Kidney epithelial cell (primary cell): ENCODE measurements around the gene PDGFRB. TPM values are rescaled to one million over a fixed set of nuclear protein-coding genes. Genes with fewer than 3 reads are reported as not detected.
A peak's percentile ranks its signal among the peaks of the same experiment; 100 is the strongest.

Source experiments
- DNase-seq: peaks from one replicate; pipeline ENCODE4 v3.0.0-alpha.2; 2010; ENCODE audit warnings: low read depth
- H3K27me3 ChIP-seq: 2 replicates; pipeline ENCODE4 v1.6.0; 2011; ENCODE audit warnings: low read length; ENCODE audit not compliant: control insufficient read depth, insufficient read depth
- H3K36me3 ChIP-seq: 2 replicates; pipeline ENCODE4 v1.5.1; 2011; ENCODE audit warnings: low read length; ENCODE audit not compliant: control insufficient read depth, insufficient read depth
- H3K4me3 ChIP-seq: 2 replicates; pipeline ENCODE4 v1.5.1; 2011; ENCODE audit warnings: low read depth, mild to moderate bottlenecking, control low read depth, low read length
- CTCF ChIP-seq: IDR thresholded peaks from 2 replicates; pipeline ENCODE4 v1.5.1; 2011; ENCODE audit warnings: mild to moderate bottlenecking, moderate library complexity, low read length, control low read depth, inconsistent platforms; ENCODE audit not compliant: insufficient read depth, poor library complexity, severe bottlenecking
- total RNA-seq: library from RNA; depleted of rRNA; stranded (reverse); fragments of >200 nt; gene quantifications from 2 replicates; pipeline ENCODE4 v1.2.3, GENCODE V29; 2015

Gene PDGFRB
- total RNA-seq, 1 donor from 2014 or later, result 18.3 TPM

DNA sequence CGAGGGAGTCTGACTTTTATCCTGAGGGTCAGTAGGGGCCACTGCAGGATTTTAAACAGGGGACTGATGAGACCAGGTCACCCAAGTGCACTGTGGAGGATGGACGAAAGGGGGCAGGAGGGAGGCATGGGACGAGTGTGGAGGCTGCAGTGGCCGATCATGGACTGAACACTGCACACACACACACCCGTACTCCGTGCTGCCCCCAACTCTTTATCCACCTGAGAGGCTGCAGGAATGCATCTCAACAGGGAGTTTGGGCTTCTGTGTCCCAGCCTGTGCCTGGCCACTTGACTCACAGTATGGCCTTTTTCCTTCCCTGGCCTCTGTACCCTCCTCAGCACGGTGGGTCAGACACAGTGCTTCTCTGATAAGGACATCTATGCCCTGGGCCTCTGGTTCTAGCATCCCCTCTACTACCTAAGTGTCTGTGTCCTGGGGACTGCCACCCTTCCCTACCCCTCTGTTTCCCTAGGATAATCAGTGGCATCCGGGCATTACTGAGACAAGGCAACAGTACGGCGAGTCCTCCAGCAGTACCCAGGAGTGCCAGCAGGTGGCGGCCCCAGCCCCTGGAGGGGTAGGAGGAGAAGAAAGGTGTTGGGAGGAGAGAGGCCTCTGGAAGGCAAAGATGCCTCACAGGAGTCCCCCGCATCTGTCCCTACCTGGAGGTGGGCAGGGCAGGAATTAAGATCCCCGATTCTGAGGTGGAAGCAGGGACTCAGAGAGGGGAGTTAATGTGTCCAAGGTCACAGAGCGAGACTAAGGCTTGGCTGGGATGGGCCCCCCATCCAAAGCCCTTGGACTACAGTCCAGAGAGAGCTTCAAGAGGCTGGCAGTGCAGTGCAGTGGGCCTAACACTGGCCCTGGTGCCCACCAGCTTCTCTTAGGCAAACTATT is 5.8 kb upstream of the PDGFRB start:
- TF ChIP-seq CTCF, result peak; percentile 98
- H3K27me3 ChIP-seq, result peaks cover 6% of the 10 kb centered on the region
- H3K36me3 ChIP-seq, result no peaks in the 10 kb centered on the region
- no peak overlapping the region for H3K4me3 ChIP-seq
- DNase-seq, result no peak

GRCh38 chr5:150160448-150161081 is 4.9 kb upstream of the PDGFRB start:
- Histone ChIP-seq H3K27me3 (no peaks in the 10 kb centered on the region), H3K4me3 (no peak overlapping the region), H3K36me3 (no peaks in the 10 kb centered on the region)
- no peak for DNase-seq
- TF ChIP-seq CTCF, result no peak

GRCh38 chr5:150159741-150160179 is 4.1 kb upstream of the PDGFRB start:
- no peak for DNase-seq

DNA sequence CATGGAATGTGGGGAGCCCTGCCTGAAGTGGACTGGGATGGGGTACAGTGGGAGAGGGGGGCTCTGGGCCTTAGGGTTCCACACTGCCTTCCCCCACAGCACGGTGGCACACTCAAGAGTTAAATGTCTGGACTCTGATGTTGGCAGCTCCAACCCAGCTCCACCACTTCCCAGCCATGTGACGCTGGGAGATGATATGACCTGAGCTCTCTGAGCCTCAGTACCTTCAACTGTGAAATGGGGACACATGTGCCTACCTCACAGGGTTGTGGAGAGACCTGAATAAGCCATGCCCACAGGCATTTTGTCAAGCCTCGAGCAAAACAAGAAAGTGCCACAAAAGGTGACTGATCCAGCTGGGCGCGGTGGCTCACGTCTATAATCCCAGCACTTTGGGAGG is 3.4 kb upstream of the PDGFRB start:
- Histone ChIP-seq H3K4me3 (no peak overlapping the region), H3K36me3 (no peaks in the 10 kb centered on the region), H3K27me3 (no peaks in the 10 kb centered on the region)
- no peak for DNase-seq
- no peak for TF ChIP-seq CTCF

More at GRCh38 chr5:150159741-150160179, 4.1 kb upstream of the PDGFRB start:
- TF ChIP-seq CTCF, result no peak
- H3K4me3 ChIP-seq, result no peak overlapping the region
- no peaks in the 10 kb centered on the region for H3K27me3 ChIP-seq
- H3K36me3 ChIP-seq, result no peaks in the 10 kb centered on the region

DNA sequence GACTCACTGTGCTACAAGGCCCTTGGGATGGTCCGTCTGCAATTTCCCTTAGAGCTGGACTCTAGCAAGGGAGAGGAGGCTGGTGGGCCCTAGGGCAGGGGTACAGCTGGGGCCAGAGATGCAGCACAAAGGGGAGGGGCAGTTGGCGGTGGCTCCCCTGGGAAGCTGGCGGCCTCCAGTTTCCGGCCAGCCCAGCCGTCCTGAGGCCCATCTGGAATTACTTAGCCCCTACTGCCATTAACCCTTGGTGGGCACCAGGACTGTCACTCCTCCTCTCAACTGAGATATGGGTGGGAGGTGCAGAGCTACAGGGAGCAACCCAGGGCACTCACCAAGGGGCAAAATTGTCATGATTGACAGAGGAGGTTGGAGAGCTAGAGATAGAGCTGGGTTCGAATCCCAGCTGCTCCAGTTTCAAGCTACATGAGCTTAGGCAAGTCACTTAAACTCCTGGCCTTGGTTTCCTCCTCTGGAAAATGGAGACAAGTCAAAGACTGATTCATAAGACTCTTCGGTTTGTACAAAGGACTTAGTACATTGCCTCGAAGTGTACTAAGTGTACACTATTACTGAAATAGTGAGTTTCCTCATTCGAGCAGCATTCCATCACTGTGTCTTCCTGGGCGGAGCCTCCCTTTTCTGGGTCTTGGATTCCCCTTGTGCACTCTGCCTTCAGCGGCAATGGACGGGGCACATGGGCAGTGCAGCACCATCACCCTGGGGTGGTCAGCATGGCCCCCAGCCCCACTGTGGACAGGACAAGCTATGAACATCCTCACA is 2.7 kb upstream of the PDGFRB start:
- Histone ChIP-seq H3K4me3 (no peak overlapping the region), H3K27me3 (no peaks in the 10 kb centered on the region), H3K36me3 (no peaks in the 10 kb centered on the region)
- DNase-seq, result no peak
- no peak for TF ChIP-seq CTCF
